ENCODE results near the gene TBC1D21. TPM values are rescaled to one million over a fixed set of nuclear protein-coding genes. Genes with fewer than 3 reads are reported as not detected.

Gene TBC1D21
- total RNA-seq, 1 experiment from 2014 or later, result not detected

DNA sequence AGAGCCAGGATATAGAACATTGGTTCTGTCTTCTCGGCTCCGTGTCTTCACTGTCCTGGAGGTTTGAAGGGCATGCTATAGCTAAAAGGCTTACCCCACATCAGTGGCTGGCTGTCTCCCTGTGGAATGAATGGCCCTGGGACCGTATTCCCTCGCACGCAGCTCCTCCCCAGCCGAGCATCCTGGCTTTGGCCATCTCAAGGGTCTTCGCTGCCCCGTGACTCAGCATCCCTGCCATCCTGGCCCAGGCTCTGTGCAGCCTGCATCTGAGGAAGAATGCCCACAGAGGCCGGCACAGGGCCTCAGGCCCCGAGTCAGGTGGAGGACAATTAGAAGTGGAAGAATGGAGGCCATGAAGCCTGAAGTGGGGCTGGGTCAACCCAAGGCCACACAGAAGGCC, 63.9 kb downstream of the TBC1D21 start:
- Histone ChIP-seq H3K4me2 (ENCODE audit: insufficient read depth, insufficient read length, low read length) (no peak overlapping the region), H3K27ac (ENCODE audit: insufficient read length, low read depth, low read length) (no peak overlapping the region), H2BK120ac (ENCODE audit: low read depth, low read length, poor library complexity, severe bottlenecking) (no peak overlapping the region), H4K5ac (ENCODE audit: insufficient read length, low read depth, low read length) (no peak overlapping the region), H2AK5ac (ENCODE audit: insufficient read length, low read length) (no peak overlapping the region), H3K23me2 (ENCODE audit: insufficient read length, low read depth, low read length, poor library complexity, severe bottlenecking) (no peaks in the 10 kb centered on the region), H2BK5ac (ENCODE audit: insufficient read length, low read length) (no peak overlapping the region), H3K9ac (ENCODE audit: extremely low read depth, insufficient read length, low read length) (no peak overlapping the region), H4K91ac (ENCODE audit: insufficient read length, low read depth, low read length) (no peak overlapping the region), H2BK20ac (ENCODE audit: low read depth, low read length, poor library complexity, severe bottlenecking) (no peak overlapping the region), H3K23ac (ENCODE audit: insufficient read length, low read depth, low read length) (no peak overlapping the region), H4K20me1 (ENCODE audit: control insufficient read depth, insufficient read depth, insufficient read length) (no peaks in the 10 kb centered on the region), H3K18ac (ENCODE audit: insufficient read length, low read depth, low read length) (no peak overlapping the region), H3K79me1 (ENCODE audit: insufficient read depth, low read depth, low read length, poor library complexity, severe bottlenecking) (no peaks in the 10 kb centered on the region), H3K4ac (ENCODE audit: low read depth, low read length) (no peak overlapping the region), H3K79me2 (ENCODE audit: insufficient read depth, low read length) (no peaks in the 10 kb centered on the region), H2AFZ (ENCODE audit: low read length) (no peak overlapping the region), H3K56ac (ENCODE audit: insufficient read length, low read depth, low read length) (no peak overlapping the region), H2BK15ac (ENCODE audit: low read depth, low read length) (no peak overlapping the region), H3K9me3 (ENCODE audit: control insufficient read depth, low read depth, low read length) (no peaks in the 10 kb centered on the region), H2BK12ac (ENCODE audit: insufficient read length, low read depth, low read length) (no peak overlapping the region), H3K14ac (ENCODE audit: insufficient read depth, low read length) (no peak overlapping the region), H3K4me1 (ENCODE audit: insufficient read depth, low read length) (no peaks in the 10 kb centered on the region), H3T11ph (ENCODE audit: low read length) (no peak overlapping the region), H3K27me3 (ENCODE audit: insufficient read depth, low read length) (no peaks in the 10 kb centered on the region), H4K8ac (replicated peaks; ENCODE audit: insufficient read length, low read depth, low read length) (no peak overlapping the region)
- TF ChIP-seq, protein P1, sequence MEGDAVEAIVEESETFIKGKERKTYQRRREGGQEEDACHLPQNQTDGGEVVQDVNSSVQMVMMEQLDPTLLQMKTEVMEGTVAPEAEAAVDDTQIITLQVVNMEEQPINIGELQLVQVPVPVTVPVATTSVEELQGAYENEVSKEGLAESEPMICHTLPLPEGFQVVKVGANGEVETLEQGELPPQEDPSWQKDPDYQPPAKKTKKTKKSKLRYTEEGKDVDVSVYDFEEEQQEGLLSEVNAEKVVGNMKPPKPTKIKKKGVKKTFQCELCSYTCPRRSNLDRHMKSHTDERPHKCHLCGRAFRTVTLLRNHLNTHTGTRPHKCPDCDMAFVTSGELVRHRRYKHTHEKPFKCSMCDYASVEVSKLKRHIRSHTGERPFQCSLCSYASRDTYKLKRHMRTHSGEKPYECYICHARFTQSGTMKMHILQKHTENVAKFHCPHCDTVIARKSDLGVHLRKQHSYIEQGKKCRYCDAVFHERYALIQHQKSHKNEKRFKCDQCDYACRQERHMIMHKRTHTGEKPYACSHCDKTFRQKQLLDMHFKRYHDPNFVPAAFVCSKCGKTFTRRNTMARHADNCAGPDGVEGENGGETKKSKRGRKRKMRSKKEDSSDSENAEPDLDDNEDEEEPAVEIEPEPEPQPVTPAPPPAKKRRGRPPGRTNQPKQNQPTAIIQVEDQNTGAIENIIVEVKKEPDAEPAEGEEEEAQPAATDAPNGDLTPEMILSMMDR (conservative IDR thresholded peaks at IDR 0.05), result no peak
- no peaks in the 10 kb centered on the region for H3K9me3 Mint-ChIP-seq
- peaks cover 3% of the 10 kb centered on the region for H3K27me3 Mint-ChIP-seq (ENCODE audit: low read depth)
- no peaks in the 10 kb centered on the region for H3K36me3 Mint-ChIP-seq (ENCODE audit: insufficient read depth in 1 of 3, low read depth in 3 of 3)
- no CpG with 5 or more reads among the region's 10 CpGs for WGBS (ENCODE audit: extremely low coverage, insufficient read length, low lambda C conversion rate)
- no peak overlapping the region for H3K4me3 Mint-ChIP-seq
- no peak overlapping the region for H3K27ac Mint-ChIP-seq
- DNase-seq, result no peak
- peaks cover 18 to 23% of the 10 kb centered on the region in 2 experiments for H3K4me1 Mint-ChIP-seq

Data from H9 (cell line).